Measurements from ENCODE around the gene MYO1D.

MYO1D gene

DNA sequence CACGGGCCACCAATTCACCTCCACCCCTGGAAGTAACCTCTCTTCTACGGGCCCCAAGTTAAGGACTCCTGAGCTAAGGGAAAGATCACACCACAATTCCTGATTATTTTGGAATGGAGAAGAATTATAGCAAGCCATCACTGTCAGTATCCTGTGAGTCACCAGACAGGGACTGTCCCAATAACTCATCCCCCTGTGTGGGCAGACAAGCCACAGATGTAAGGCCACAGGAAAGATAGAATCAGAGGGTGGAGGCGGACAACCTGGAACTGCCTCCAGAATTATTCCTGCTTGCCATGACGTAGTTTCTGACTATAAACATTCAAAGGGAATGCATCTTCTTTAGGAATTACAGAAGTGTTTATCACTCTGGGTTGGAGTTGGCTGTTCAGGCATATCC, 5.8 kb upstream of the MYO1D start:
- Histone ChIP-seq H3K27me3 (no peaks in the 10 kb centered on the region), H3K9me3 (no peaks in the 10 kb centered on the region), H3K36me3 (no peaks in the 10 kb centered on the region), H3K4me3 (ENCODE audit: low read depth, low read length) (no peak overlapping the region), H3K4me1 (no peaks in the 10 kb centered on the region)
- DNase-seq: no peak
- TF ChIP-seq, protein P1, sequence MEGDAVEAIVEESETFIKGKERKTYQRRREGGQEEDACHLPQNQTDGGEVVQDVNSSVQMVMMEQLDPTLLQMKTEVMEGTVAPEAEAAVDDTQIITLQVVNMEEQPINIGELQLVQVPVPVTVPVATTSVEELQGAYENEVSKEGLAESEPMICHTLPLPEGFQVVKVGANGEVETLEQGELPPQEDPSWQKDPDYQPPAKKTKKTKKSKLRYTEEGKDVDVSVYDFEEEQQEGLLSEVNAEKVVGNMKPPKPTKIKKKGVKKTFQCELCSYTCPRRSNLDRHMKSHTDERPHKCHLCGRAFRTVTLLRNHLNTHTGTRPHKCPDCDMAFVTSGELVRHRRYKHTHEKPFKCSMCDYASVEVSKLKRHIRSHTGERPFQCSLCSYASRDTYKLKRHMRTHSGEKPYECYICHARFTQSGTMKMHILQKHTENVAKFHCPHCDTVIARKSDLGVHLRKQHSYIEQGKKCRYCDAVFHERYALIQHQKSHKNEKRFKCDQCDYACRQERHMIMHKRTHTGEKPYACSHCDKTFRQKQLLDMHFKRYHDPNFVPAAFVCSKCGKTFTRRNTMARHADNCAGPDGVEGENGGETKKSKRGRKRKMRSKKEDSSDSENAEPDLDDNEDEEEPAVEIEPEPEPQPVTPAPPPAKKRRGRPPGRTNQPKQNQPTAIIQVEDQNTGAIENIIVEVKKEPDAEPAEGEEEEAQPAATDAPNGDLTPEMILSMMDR (IDR thresholded peaks at IDR 0.05; ENCODE audit: low read depth, low read length): no peak

DNA sequence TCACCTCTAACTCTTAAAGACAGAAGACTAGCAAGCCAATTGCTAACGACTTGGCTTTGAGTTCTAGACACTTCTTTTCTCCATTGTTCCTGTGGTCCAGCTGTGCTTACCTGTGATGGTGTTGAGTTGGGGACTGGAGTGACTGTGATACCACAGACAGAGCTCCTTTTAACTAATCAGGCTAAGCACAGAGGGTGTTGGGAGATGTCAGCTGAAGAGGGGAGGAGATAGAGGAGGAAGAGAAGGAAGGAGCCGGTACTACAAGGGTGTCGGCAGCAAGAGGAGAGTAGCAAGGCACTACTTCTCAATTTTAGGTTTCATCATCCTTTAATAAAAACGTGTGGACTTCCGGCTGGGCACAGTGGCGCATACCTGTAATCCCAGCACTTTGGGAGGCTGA, 5.1 kb upstream of the MYO1D start:
- DNase-seq: no peak

DNA sequence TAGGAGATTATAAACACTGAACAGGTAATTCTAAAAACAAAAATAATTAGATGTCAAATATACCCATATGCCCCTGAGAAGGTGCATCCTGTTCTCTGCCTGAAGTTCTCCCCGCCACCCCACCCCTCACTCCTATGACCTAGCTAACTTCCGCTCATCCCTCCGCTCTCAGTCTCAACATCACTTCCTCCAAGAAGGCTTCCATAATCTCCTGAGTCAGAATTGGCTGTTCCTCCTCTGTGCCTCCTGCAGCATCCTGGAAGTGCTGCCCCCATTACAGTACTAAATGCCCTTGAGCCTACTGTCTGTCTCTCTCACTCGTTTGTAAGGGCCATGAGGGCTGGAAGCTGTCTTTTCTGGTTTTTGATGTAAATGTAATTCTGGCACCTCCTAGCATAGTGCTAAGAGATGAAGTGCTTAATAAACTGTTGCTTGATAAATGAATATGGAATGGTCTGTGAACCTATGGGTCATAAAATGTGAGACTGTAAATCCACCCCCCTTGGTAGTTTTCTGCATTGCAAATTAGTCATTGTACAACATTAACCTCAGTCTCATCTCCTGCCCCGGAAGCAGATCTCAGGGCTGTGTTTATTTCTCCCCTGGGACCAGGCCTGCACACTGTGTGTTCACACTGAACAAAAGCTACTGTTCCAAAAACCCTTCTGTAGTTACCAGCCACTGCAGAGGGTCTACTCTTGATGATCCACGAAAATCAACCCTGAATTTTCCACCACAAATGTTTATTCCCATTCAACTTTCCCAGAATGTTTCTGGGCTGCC, 3.9 kb upstream of the MYO1D start:
- no peaks in the 10 kb centered on the region for H3K36me3 ChIP-seq
- no peak overlapping the region for H3K4me3 ChIP-seq (ENCODE audit: low read depth, low read length)
- H3K4me1 ChIP-seq: no peaks in the 10 kb centered on the region
- TF ChIP-seq, protein P1 (IDR thresholded peaks at IDR 0.05; ENCODE audit: low read depth, low read length): no peak
- H3K27me3 ChIP-seq: peaks cover 7% of the 10 kb centered on the region
- DNase-seq: no peak
- H3K9me3 ChIP-seq: no peaks in the 10 kb centered on the region

More for the DNA sequence above, 5.1 kb upstream of the MYO1D start:
- Histone ChIP-seq H3K27me3 (no peaks in the 10 kb centered on the region), H3K4me1 (no peaks in the 10 kb centered on the region), H3K36me3 (no peaks in the 10 kb centered on the region), H3K9me3 (no peaks in the 10 kb centered on the region), H3K4me3 (ENCODE audit: low read depth, low read length) (no peak overlapping the region)
- TF ChIP-seq, protein P1 (IDR thresholded peaks at IDR 0.05; ENCODE audit: low read depth, low read length): no peak

DNA sequence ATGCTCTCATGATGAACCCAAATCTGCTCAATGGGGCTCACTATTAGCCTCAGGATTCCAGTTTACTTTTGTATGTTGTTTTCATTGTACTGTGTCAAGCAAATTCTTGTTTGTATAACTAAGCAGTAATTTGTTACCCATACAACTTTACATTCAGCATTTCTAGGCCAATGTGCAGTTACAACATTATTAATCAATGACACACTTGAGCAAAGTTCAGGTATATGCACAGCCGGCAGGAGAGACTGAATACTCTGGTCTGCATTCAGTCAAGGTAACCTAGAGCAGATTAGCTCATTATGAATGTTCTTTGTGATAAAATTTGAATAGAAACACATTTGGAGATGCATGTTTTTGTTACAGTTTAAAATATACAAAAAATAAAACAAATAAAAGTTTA, 2.2 kb upstream of the MYO1D start:
- Histone ChIP-seq H3K9me3 (no peaks in the 10 kb centered on the region), H3K4me3 (ENCODE audit: low read depth, low read length) (no peak overlapping the region), H3K4me1 (no peaks in the 10 kb centered on the region), H3K27me3 (peaks cover 7% of the 10 kb centered on the region), H3K36me3 (no peaks in the 10 kb centered on the region)
- DNase-seq: no peak
- TF ChIP-seq, protein P1 (IDR thresholded peaks at IDR 0.05; ENCODE audit: low read depth, low read length): no peak

DNA sequence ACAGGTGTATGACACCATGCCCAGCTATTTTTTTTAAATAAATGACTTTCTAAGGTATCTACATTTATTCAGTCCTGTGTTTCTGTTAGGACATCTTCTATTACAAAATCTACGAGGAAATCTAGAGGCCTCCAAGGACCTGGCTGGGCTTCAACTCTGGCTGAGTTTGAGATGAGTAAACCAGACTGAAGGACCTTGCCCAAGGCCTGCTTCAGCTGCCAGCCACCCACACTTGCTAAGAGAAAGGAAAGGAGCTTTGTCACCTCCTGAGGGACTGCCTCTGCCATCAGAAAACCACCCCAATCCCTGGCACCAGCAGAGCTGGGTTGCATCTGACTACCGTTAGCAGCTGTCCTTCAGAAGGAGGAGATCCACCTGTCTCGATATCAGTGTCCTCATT, 1.3 kb upstream of the MYO1D start:
- Histone ChIP-seq H3K4me3 (ENCODE audit: low read depth, low read length) (no peak overlapping the region), H3K4me1 (no peaks in the 10 kb centered on the region), H3K9me3 (no peaks in the 10 kb centered on the region), H3K27me3 (peaks cover 7% of the 10 kb centered on the region), H3K36me3 (no peaks in the 10 kb centered on the region)
- no peak for DNase-seq
- TF ChIP-seq, protein P1 (IDR thresholded peaks at IDR 0.05; ENCODE audit: low read depth, low read length): no peak

DNA sequence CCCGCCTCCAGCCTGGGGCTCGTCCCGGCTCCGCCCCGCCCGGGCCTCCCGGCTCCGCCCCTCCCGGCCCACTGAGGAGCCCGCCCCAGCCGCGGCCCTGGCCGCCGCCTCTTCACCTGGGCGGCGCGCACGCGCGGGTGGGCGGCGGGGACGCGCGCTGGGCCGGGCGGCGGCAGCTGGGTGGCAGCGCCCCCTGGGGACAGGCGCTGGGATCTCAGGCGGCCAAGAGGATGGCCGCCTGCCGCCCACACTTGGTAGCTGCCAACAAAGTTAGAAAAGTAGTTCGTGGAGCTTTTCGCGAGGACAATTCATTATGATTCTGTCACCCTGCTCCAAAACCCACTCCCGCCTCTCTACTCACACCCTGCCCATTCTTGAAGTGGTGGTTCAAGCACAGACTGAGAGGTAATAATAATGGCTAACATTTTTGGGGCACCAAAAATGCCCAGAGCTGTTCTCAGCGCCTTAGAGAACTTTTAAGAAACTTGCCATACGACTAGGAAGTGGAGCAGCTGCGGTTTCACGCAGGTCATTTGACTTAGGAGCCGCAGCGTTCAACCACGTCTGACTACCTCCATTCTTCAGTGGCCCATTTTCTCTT, 340 bp upstream of the MYO1D start:
- no peaks in the 10 kb centered on the region for H3K36me3 ChIP-seq
- no peaks in the 10 kb centered on the region for H3K4me1 ChIP-seq
- peaks cover 7% of the 10 kb centered on the region for H3K27me3 ChIP-seq
- no peak overlapping the region for H3K4me3 ChIP-seq (ENCODE audit: low read depth, low read length)
- peak; percentile 84 for DNase-seq
- TF ChIP-seq, protein P1 (IDR thresholded peaks at IDR 0.05; ENCODE audit: low read depth, low read length): peak; percentile 54
- no peaks in the 10 kb centered on the region for H3K9me3 ChIP-seq
